PFSK-1 (cell line): ENCODE measurements around the gene PTPRN2.

Experiments
- FOXP2 ChIP-seq: optimal IDR thresholded peaks from 2 replicates; pipeline ENCODE3; 2011; ENCODE audit warnings: borderline replicate concordance, control low read depth, inconsistent platforms; ENCODE audit not compliant: insufficient read depth; ENCODE audit errors: extremely low read length, extremely low read depth
- POLR2AphosphoS5 ChIP-seq: IDR thresholded peaks from 2 replicates; pipeline ENCODE4 v1.6.1; 2012; ENCODE audit warnings: low read depth, mild to moderate bottlenecking, control low read depth, low read length, moderate library complexity
- SIN3A ChIP-seq: IDR thresholded peaks from 2 replicates; pipeline ENCODE4 v1.6.1; 2012; ENCODE audit warnings: mild to moderate bottlenecking, low read length, moderate library complexity, borderline replicate concordance; ENCODE audit not compliant: insufficient read depth
- TF ChIP-seq, protein P1 (sequence below), 2 experiments: IDR thresholded peaks; 2 replicates each; pipeline versions ENCODE4 v1.6.1 to v1.8.0; 2011 to 2012; ENCODE audit warnings: low read depth in 2 of 2, low read length in 2 of 2, control low read depth in 1 of 2, inconsistent platforms in 1 of 2, mild to moderate bottlenecking in 1 of 2, moderate library complexity in 1 of 2; ENCODE audit not compliant: insufficient read depth in 1 of 2

- TF ChIP-seq POLR2AphosphoS5: no peak
- TF ChIP-seq, protein P1, sequence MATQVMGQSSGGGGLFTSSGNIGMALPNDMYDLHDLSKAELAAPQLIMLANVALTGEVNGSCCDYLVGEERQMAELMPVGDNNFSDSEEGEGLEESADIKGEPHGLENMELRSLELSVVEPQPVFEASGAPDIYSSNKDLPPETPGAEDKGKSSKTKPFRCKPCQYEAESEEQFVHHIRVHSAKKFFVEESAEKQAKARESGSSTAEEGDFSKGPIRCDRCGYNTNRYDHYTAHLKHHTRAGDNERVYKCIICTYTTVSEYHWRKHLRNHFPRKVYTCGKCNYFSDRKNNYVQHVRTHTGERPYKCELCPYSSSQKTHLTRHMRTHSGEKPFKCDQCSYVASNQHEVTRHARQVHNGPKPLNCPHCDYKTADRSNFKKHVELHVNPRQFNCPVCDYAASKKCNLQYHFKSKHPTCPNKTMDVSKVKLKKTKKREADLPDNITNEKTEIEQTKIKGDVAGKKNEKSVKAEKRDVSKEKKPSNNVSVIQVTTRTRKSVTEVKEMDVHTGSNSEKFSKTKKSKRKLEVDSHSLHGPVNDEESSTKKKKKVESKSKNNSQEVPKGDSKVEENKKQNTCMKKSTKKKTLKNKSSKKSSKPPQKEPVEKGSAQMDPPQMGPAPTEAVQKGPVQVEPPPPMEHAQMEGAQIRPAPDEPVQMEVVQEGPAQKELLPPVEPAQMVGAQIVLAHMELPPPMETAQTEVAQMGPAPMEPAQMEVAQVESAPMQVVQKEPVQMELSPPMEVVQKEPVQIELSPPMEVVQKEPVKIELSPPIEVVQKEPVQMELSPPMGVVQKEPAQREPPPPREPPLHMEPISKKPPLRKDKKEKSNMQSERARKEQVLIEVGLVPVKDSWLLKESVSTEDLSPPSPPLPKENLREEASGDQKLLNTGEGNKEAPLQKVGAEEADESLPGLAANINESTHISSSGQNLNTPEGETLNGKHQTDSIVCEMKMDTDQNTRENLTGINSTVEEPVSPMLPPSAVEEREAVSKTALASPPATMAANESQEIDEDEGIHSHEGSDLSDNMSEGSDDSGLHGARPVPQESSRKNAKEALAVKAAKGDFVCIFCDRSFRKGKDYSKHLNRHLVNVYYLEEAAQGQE (IDR thresholded peaks at IDR 0.05; ENCODE audit: insufficient read depth in 1 of 2, low read depth in 2 of 2, low read length in 2 of 2): no peak
- TF ChIP-seq FOXP2: no peak
- TF ChIP-seq SIN3A: no peak
Observed at GRCh38 chr7:157667261-157667660, 920.4 kb downstream of the PTPRN2 start.
